ENCODE results near the gene PDE11A.

- no peak for TF ChIP-seq CTCF (IDR thresholded peaks at IDR 0.05)
- no peak for TF ChIP-seq POLR2A (IDR thresholded peaks at IDR 0.05)
Measured at GRCh38 chr2:177575358-177575757, 497.2 kb downstream of the PDE11A start.

All from uterus (tissue), 2 donors.